Bronchial epithelial cell (primary cell): ENCODE results near the gene GRIK3. TPM values are rescaled to one million over a fixed set of nuclear protein-coding genes. Genes with fewer than 3 reads are reported as not detected.

ENCODE experiments used
- DNase-seq: peaks from one replicate; pipeline ENCODE4 v3.0.0-alpha.2; 2010; ENCODE audit warnings: low read depth
- FAIRE-seq: peaks from 2 replicates; lab custom pipeline; 2011; peaks lifted over from hg19 to GRCh38; lab: Jason Lieb, UNC
- H3K27me3 ChIP-seq: 2 replicates; pipeline ENCODE4 v1.5.1; 2011; ENCODE audit warnings: low read length; ENCODE audit not compliant: control insufficient read depth, insufficient read depth
- H3K36me3 ChIP-seq: 2 replicates; pipeline ENCODE4 v1.5.1; 2011; ENCODE audit warnings: low read length; ENCODE audit not compliant: control insufficient read depth, insufficient read depth
- H3K4me3 ChIP-seq: 2 replicates; pipeline ENCODE4 v1.5.1; 2011; ENCODE audit warnings: mild to moderate bottlenecking, low read depth, low read length, control low read depth
- total RNA-seq: library from RNA; depleted of rRNA; stranded (reverse); fragments of >200 nt; gene quantifications from 2 replicates; pipeline ENCODE4 v1.2.1, GENCODE V29; 2014
- TF ChIP-seq, protein P1 (sequence below): IDR thresholded peaks from 2 replicates; pipeline ENCODE4 v1.5.1; 2011; ENCODE audit warnings: mild to moderate bottlenecking, moderate library complexity, low read length, control low read depth, inconsistent platforms; ENCODE audit not compliant: insufficient read depth, severe bottlenecking

The GRIK3 gene
- total RNA-seq, 1 donor from 2014 or later = under 0.01 TPM

GRCh38 chr1:36955016-36955415 is 79.3 kb downstream of the GRIK3 start:
- H3K36me3 ChIP-seq = no peaks in the 10 kb centered on the region
- TF ChIP-seq, protein P1, sequence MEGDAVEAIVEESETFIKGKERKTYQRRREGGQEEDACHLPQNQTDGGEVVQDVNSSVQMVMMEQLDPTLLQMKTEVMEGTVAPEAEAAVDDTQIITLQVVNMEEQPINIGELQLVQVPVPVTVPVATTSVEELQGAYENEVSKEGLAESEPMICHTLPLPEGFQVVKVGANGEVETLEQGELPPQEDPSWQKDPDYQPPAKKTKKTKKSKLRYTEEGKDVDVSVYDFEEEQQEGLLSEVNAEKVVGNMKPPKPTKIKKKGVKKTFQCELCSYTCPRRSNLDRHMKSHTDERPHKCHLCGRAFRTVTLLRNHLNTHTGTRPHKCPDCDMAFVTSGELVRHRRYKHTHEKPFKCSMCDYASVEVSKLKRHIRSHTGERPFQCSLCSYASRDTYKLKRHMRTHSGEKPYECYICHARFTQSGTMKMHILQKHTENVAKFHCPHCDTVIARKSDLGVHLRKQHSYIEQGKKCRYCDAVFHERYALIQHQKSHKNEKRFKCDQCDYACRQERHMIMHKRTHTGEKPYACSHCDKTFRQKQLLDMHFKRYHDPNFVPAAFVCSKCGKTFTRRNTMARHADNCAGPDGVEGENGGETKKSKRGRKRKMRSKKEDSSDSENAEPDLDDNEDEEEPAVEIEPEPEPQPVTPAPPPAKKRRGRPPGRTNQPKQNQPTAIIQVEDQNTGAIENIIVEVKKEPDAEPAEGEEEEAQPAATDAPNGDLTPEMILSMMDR = no peak
- FAIRE-seq = no peak
- no peaks in the 10 kb centered on the region for H3K27me3 ChIP-seq
- no peak for DNase-seq
- no peak overlapping the region for H3K4me3 ChIP-seq

- DNase-seq (no peak), FAIRE-seq (no peak)
- Histone ChIP-seq H3K27me3 (no peaks in the 10 kb centered on the region), H3K4me3 (no peak overlapping the region), H3K36me3 (no peaks in the 10 kb centered on the region)
- TF ChIP-seq, protein P1 = no peak
Measured at GRCh38 chr1:36953061-36953460, 81.3 kb downstream of the GRIK3 start.

DNA sequence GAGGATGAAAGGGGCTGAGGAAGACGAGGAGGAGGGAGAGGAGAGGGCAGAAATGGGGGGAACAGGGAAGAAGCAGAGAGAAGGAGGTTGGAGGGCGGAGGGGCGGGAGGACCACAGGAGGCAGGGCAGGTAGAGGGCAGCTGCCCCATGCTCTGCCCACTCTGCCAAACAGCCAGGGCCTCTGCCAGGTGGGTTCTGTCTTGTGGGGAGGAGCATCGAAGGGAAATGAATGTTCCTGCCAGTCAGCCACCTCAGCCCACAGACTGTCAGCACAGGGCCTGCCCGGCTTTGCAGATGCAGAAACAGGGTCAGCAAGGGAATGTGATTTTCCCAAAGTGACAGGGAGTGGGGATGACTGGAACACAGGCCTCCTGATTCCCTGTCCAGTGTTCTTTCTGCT is 82.6 kb downstream of the GRIK3 start:
- DNase-seq = no peak
- Histone ChIP-seq H3K36me3 (no peaks in the 10 kb centered on the region), H3K4me3 (no peak overlapping the region), H3K27me3 (no peaks in the 10 kb centered on the region)
- FAIRE-seq = no peak
- TF ChIP-seq, protein P1 = no peak

GRCh38 chr1:36951292-36951750 is 83.0 kb downstream of the GRIK3 start:
- no peaks in the 10 kb centered on the region for H3K27me3 ChIP-seq
- TF ChIP-seq, protein P1 = no peak
- no peak overlapping the region for H3K4me3 ChIP-seq
- DNase-seq (no peak), FAIRE-seq (no peak)
- H3K36me3 ChIP-seq = no peaks in the 10 kb centered on the region

DNA sequence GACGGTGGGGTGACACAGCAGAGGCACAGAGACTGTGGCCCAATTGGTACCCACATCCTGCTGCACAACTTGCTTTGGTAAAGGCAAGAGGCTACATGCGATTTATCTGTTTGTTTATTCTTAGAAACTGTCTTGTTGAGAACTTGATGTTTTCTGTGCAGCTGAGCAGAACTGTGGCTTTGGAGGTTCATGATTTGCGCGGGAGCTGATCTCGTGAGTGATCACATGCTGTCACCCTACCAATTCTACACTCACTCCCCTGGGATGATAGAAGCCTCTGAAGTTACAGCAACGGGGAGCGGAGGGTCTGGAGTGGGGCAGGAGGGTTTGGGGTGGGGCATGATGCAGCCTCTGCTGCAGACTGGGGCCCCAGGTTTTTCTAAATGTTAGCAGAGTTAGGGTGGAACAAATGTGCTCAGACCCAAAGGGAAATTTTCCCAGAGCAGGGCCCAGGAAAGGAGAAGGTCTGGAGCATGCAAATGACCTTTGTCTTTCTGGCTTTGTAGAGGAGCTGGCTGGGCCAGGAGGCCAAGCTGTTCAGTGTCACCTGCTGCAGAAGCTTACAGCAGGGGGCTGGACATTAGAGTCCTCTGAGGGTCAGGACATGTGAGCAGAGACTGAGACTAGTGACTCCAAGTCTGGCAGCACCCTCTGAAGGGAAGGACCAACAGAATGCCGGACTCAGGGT is 83.6 kb downstream of the GRIK3 start:
- Histone ChIP-seq H3K4me3 (no peak overlapping the region), H3K36me3 (no peaks in the 10 kb centered on the region), H3K27me3 (no peaks in the 10 kb centered on the region)
- TF ChIP-seq, protein P1 = no peak
- FAIRE-seq (no peak), DNase-seq (no peak)

DNA sequence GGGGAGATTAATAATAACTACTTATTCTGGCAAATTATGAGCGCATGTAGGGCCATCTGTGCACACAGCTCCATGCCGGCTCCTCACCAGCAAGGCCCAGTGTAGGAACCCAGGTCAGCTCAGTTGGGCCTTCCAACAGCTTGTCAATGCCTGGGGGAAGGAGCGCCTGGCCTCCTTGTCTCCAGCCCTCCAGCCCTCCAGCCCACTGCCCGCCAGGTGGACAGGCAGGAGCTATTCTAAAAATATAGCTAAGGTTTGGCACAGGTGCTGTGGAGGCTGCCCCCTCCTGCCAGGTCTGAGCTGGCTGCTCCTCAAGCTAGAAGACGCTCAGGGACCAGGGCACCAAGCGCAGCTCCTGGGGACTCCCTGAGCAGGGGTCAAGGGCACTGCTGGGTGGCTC is 85.7 kb downstream of the GRIK3 start:
- DNase-seq (no peak), FAIRE-seq (no peak)
- H3K4me3 ChIP-seq = no peak overlapping the region
- H3K27me3 ChIP-seq = no peaks in the 10 kb centered on the region
- TF ChIP-seq, protein P1 = no peak
- H3K36me3 ChIP-seq = no peaks in the 10 kb centered on the region
